MG63 (cell line): Measurements from ENCODE around the gene GABRR2. TPM values are rescaled to one million over a fixed set of nuclear protein-coding genes. Genes with fewer than 3 reads are reported as not detected.
A peak's percentile ranks its signal among the peaks of the same experiment; 100 is the strongest.

Source experiments
- DNase-seq: peaks from one replicate; pipeline ENCODE4 v3.0.0-alpha.2; 2020
- H3K27me3 ChIP-seq: fragments of 250-450 bp; sonication (Bioruptor Pico); 2 replicates; pipeline ENCODE4 v1.5.1; 2020; ENCODE audit warnings: mild to moderate bottlenecking, moderate library complexity
- H3K36me3 ChIP-seq: fragments of 250-450 bp; sonication (Bioruptor Pico); 2 replicates; pipeline ENCODE4 v1.5.1; 2020; ENCODE audit warnings: mild to moderate bottlenecking, moderate library complexity
- H3K4me3 ChIP-seq: fragments of 250-450 bp; sonication (Bioruptor Pico); 2 replicates; pipeline ENCODE4 v1.5.1; 2020; ENCODE audit warnings: mild to moderate bottlenecking, moderate library complexity
- H3K9me3 ChIP-seq: fragments of 250-450 bp; sonication (Bioruptor Pico); 2 replicates; pipeline ENCODE4 v1.5.1; 2020; ENCODE audit warnings: mild to moderate bottlenecking, moderate library complexity
- total RNA-seq: library from RNA; depleted of rRNA; stranded (reverse); fragments of >200 nt; shearing (Covaris generic); gene quantifications from 2 replicates; pipeline ENCODE4 v1.2.3, GENCODE V29; 2014; ENCODE audit warnings: low replicate concordance

The GABRR2 gene
- total RNA-seq, 1 experiment from 2014 or later: not detected

DNA sequence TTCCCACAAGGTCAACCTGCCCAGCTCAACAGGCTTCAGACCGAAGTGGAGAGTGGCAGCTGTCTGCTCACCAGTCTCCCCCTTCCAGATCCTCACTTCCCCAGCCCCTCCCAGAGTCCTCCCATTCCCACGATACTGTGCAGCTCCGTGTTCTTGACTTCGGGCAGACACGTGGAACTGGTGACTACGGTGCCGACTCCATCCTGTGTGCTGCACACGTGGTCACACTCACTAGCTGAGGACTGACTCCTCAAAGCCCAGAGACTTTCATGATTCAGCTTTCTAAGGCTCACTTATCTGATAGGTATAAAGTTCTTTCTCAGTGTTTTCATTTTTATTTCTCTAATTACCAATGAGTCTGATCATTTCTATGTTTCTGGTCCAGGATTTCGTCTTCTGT lies 32.4 kb downstream of the GABRR2 start:
- H3K4me3 ChIP-seq: no peak overlapping the region

DNA sequence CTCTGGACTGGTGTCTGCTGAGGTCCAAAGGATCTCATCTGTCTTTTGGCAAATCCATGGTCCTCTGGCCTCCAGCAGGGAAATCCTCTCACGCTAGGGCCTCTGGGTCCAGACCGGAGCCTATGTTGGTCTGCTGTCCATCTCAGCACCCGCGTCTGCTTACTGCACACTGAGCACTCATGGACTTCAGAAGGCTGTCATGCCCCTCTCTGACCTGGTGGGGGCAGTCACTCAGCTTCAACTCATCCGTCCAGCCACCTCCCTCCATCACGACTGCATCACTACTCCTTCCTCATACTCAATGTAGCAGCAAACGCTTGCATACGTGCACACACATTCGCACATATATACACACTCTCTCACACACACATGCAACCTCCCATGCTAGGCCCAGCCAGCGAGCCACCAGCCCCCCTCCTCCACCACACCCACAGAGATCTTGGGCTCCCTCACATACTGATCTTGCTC lies 33.3 kb downstream of the GABRR2 start:
- H3K4me3 ChIP-seq: no peak overlapping the region
- no peaks in the 10 kb centered on the region for H3K9me3 ChIP-seq
- H3K27me3 ChIP-seq: no peaks in the 10 kb centered on the region
- H3K36me3 ChIP-seq: no peaks in the 10 kb centered on the region
- peak; percentile 21 for DNase-seq

More for the DNA sequence above, 32.4 kb downstream of the GABRR2 start:
- H3K27me3 ChIP-seq: no peaks in the 10 kb centered on the region
- H3K9me3 ChIP-seq: no peaks in the 10 kb centered on the region
- no peak for DNase-seq
- no peaks in the 10 kb centered on the region for H3K36me3 ChIP-seq

DNA sequence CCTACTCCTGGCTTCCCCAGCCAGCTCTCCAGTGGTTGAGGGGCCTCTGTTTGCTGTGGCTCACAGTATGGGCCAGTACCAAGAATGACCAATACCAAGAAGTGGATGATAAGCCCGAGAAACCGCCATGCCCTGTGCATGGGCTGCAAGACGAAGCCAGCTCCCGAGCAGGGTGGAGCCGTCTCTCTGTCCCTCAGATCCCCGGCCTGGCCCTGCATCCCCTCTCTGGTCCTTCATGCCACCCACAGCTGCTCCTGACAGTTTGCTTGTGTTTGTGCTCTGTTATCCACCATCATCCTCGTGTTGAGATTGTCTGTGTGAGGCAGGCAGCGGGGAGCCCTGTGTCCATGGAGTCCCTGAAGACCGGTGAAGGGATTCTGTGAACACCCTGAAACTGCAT lies 36.1 kb downstream of the GABRR2 start:
- no peak for DNase-seq
- Histone ChIP-seq H3K27me3 (no peaks in the 10 kb centered on the region), H3K9me3 (no peaks in the 10 kb centered on the region), H3K36me3 (no peaks in the 10 kb centered on the region), H3K4me3 (no peak overlapping the region)

DNA sequence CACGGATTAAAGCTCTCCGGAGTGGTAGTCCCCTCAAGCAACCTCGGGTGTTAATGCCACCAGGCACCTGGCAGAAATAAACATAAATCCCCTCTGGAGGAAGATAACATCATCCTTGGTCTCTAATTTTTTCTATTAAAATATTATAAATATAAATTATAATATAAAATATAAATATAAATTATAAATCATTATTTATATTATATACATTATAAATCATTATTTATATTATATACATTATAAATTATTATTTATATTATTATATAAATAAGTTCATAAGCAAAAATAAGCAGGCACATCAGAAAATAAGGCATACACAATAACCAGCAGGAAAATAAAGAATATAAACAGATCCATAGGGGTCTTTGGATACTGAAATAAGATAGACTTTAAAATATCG lies 39.2 kb downstream of the GABRR2 start:
- Histone ChIP-seq H3K4me3 (no peak overlapping the region), H3K9me3 (no peaks in the 10 kb centered on the region), H3K27me3 (no peaks in the 10 kb centered on the region), H3K36me3 (no peaks in the 10 kb centered on the region)
- DNase-seq: no peak

DNA sequence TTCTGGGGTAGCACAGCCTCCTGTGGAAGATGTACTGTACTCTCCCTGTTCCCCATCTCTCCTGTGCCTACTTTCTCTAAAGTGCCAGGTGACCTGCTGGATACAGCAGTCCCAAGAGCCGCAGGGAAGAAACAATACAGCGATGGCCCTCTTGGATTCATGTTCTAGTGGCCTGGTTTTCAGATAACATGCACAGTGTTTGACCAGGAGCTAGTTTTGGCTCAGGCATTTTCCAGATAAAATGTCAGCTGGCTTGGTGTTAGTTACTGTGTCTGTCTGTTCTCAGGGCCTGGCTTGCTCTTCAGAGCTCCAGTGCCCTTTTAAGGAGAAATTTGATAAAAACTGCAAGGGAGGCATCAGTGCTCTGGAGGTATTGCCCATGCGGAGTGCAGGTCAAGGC lies 41.3 kb downstream of the GABRR2 start:
- Histone ChIP-seq H3K27me3 (no peaks in the 10 kb centered on the region), H3K36me3 (no peaks in the 10 kb centered on the region), H3K9me3 (no peaks in the 10 kb centered on the region), H3K4me3 (no peak overlapping the region)
- DNase-seq: no peak

DNA sequence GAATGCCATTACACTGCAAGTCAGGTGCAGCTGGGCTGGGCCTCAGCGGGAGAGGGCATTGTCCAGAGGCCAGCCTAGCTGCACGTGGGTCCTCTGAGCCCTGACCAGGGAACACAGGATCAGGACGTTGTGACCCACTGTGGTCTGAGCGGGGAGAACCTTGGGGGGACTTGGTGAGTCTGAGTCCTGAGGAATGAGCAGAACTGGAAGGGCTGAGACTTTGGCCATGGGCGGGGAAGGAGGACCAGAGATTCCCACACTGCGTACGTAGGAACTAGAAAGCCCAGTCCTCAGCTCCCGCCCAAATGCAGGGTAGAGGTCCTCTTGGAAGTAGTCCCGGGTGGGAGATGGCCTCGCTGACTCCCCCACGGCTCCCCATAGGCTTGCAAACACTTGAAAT lies 42.5 kb downstream of the GABRR2 start:
- H3K36me3 ChIP-seq: no peaks in the 10 kb centered on the region
- H3K27me3 ChIP-seq: no peaks in the 10 kb centered on the region
- H3K9me3 ChIP-seq: no peaks in the 10 kb centered on the region
- no peak for DNase-seq
- H3K4me3 ChIP-seq: no peak overlapping the region

DNA sequence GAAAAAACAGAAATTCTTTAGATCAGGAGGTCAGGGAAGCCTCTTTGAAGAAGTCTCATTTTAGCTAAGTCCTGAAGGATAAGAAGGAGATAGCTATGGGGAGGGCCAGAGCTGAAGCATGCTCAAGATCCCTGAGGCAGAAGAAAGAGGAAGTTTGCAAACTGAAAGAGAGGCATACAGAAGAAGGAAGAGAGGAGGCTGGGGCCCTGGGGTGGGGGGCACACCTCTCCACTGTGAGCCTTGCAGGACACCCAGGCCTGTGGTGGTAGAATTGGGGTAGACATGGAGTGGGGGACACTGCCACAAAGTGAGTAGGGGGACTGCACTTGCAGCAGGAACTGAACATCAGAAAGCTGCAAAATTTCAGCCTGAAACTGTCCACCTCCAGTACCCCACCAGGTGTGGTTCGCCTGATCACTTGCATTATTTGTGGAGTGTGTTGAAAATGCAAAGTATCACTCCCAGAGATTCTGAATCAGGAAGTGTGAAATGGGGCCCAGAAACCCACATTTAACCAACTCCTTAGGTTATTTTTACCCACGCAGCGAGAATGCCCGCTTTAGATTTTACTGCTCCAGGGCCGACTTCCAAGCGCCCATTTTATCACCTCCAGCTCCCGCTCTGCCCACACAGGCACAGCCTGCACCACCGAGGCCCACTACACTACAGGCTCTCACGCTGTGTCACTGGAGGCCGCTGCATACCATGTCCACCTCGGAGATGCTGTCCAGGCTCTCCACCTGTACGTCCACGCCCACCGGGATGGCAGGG lies 44.0 kb downstream of the GABRR2 start:
- no peaks in the 10 kb centered on the region for H3K27me3 ChIP-seq
- no peak for DNase-seq
- no peaks in the 10 kb centered on the region for H3K36me3 ChIP-seq
- no peak overlapping the region for H3K4me3 ChIP-seq
- H3K9me3 ChIP-seq: no peaks in the 10 kb centered on the region

DNA sequence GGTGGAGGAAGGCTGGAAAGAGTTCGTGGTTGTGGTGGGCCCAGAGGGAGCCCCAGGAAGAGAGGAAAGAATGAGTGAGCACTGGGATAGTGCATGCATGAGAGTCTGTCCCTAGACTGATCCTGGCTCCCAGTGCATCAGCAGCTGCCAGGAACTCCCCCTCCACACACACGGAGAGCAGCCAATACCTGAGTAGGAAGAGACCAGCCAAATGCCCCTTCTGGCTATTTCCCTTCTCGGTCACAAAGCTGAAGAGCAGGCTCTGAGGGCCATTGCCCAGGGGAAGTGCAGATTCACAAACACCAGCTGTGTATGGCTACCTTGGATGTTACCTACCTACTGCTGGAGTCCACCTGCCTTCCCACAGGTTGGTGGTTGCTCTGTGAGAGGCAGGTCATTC lies 45.1 kb downstream of the GABRR2 start:
- Histone ChIP-seq H3K36me3 (no peaks in the 10 kb centered on the region), H3K9me3 (no peaks in the 10 kb centered on the region), H3K27me3 (no peaks in the 10 kb centered on the region), H3K4me3 (no peak overlapping the region)
- no peak for DNase-seq

DNA sequence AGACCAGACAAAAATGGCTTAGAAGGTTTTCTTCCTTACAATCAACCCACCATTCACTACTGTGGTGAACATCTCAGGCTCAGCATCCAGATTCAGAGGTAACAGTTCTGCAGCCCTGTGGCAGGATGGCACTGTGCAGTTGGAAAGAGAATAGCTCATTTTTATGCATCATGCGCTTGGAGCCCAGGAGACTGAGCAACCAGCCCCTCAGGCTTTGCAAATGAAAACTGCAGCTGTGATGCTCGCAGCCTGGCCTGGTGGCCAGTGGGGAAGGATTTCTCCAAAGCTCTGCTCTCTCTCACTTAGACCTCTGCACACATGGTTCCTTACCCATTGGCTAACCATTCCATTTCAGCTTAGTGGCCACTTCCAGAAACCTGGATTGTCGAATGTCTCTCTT lies 45.8 kb downstream of the GABRR2 start:
- H3K4me3 ChIP-seq: no peak overlapping the region
- H3K36me3 ChIP-seq: no peaks in the 10 kb centered on the region
- no peaks in the 10 kb centered on the region for H3K27me3 ChIP-seq
- H3K9me3 ChIP-seq: no peaks in the 10 kb centered on the region
- no peak for DNase-seq

DNA sequence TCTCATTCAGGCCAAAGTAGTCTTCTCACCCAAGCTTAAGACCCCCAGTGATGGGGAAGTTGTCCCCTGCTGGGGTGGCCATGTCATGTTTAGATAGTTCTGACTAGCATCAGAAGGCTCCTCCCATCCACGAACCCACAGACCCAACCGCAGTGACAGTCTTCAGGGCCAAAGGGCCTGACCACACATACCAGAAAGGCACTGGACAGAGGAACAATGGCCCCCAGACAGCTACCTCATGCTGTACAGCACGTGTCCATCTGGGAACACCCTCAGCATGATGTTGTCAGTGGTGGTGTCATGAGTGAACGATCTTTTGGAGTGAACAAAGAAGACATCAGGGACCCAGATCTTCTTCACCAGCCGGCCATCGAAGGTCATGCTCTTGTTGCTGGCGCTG lies 46.3 kb downstream of the GABRR2 start:
- no peaks in the 10 kb centered on the region for H3K9me3 ChIP-seq

DNA sequence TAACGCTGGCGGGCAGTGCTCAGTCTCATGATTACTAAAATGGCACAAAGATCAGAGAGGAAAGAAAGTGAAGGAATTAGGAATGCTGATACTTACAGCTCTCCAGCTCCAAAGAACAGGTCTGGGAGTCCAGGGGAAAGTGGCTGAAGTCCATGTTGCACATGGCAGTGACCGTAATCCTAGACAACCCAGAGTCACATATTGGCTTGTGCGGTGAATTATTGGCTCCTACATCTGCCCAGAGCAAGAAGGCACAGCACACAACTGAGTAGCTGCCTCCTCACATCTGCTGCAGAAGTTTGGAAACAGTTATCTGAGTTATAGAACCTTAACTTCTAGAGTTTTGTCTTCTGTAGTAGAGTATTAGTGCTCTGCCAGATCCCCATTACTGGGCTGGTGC lies 47.2 kb downstream of the GABRR2 start:
- H3K9me3 ChIP-seq: no peaks in the 10 kb centered on the region
- no peaks in the 10 kb centered on the region for H3K36me3 ChIP-seq
- H3K4me3 ChIP-seq: no peak overlapping the region
- no peaks in the 10 kb centered on the region for H3K27me3 ChIP-seq
- no peak for DNase-seq

More for the DNA sequence above, 46.3 kb downstream of the GABRR2 start:
- Histone ChIP-seq H3K36me3 (no peaks in the 10 kb centered on the region), H3K27me3 (no peaks in the 10 kb centered on the region), H3K4me3 (no peak overlapping the region)
- no peak for DNase-seq

DNA sequence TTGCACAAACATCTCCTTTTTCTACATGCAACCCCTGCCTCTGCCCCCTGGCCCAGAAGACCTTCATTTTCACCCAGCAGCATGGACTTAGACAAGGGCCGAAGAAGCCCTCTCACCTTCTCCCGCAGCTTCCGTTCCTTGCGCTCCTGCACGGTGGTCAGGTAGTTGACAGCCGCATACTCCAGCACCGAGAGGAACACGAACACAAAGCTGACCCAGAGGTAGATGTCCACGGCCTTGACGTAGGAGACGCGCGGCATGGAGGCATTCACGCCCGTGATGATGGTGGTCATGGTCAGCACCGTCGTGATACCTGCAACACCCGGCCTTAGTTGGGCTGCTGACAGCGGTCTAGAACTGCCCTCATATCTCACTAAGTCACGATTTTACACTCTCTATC lies 50.8 kb downstream of the GABRR2 start:
- Histone ChIP-seq H3K4me3 (no peak overlapping the region), H3K27me3 (no peaks in the 10 kb centered on the region), H3K9me3 (no peaks in the 10 kb centered on the region), H3K36me3 (no peaks in the 10 kb centered on the region)
- no peak for DNase-seq

DNA sequence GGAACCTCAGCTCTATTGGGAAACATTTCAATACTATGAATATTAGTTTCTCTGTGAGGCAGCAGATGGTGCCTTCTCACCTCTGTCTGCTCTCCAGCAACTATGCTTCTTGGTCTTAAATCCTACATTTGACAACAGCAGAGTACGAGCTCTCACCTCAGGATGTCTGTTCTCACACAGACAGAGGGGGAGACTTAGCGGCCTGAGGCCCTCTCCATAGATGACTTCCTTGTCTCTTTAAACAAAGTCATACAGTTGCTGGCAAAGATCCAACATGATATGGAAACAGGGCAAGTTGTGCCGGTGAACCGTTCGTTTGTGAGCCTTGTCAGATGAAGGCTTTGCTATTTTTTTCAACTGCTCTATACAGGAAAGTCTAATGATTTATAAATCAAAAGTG lies 54.3 kb downstream of the GABRR2 start:
- H3K4me3 ChIP-seq: no peak overlapping the region
- H3K27me3 ChIP-seq: no peaks in the 10 kb centered on the region
- no peaks in the 10 kb centered on the region for H3K9me3 ChIP-seq
- no peaks in the 10 kb centered on the region for H3K36me3 ChIP-seq
- DNase-seq: no peak

DNA sequence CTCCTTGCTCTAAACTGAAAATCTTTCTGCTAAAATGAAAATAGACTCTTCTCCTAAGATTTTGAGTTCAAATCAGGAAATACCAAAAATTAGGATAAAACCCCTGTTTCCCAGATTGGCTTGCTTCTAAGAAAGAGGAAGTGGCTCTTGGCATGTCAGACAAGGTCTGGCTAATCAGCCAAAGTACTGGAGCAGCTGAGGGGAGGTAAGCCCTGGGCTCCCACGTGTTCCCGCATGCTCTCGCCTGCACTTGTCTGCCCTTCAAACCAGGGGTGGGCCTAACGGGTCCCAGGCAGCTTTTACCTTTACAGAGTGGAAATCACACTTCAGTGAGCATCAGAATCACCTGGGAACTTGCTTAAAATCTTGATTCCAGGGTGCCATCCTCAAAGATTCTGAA lies 54.8 kb downstream of the GABRR2 start:
- no peak overlapping the region for H3K4me3 ChIP-seq

DNA sequence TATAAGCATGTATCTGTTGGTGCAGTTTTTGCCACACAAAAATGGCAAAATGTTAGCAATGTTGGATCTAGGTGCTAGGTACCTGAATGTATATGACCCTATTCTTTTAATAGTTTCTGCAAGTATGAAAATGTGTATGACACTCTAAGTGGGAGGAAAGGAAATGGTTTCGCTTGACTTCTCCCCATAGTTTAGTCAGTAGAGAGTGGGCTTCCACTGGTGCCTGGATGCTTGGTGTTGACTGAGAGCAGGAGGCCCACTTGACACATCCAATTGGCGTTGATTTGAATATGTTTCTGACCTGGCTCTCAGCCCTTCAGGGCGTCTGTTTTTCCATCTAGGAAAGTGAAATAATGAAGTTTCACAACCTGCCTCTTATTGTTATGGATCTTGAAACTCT lies 56.2 kb downstream of the GABRR2 start:
- Histone ChIP-seq H3K27me3 (no peaks in the 10 kb centered on the region), H3K4me3 (no peak overlapping the region), H3K9me3 (no peaks in the 10 kb centered on the region), H3K36me3 (no peaks in the 10 kb centered on the region)
- DNase-seq: no peak

More for the DNA sequence above, 54.8 kb downstream of the GABRR2 start:
- H3K36me3 ChIP-seq: no peaks in the 10 kb centered on the region
- no peak for DNase-seq
- H3K27me3 ChIP-seq: no peaks in the 10 kb centered on the region
- H3K9me3 ChIP-seq: no peaks in the 10 kb centered on the region

DNA sequence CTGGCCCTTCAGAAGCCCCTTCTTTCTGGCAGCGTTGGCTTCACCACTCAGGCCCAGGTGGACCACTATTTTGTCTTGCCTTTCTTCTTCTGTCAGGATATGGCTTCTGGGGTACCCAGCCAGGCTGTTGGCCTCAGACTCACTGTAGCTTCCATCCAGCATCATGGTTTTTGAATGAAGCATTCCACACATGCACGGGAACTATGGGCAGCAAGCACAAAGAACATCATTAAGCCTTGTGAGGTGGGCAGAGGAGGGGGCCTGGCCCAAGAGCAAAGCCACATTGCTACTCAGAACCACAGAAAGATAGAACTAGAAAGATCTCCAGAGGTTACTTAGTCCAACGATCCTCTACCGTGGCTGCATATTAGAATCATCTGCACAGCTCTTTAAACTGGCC lies 57.3 kb downstream of the GABRR2 start:
- Histone ChIP-seq H3K9me3 (no peaks in the 10 kb centered on the region), H3K4me3 (no peak overlapping the region), H3K36me3 (no peaks in the 10 kb centered on the region), H3K27me3 (no peaks in the 10 kb centered on the region)
- no peak for DNase-seq

DNA sequence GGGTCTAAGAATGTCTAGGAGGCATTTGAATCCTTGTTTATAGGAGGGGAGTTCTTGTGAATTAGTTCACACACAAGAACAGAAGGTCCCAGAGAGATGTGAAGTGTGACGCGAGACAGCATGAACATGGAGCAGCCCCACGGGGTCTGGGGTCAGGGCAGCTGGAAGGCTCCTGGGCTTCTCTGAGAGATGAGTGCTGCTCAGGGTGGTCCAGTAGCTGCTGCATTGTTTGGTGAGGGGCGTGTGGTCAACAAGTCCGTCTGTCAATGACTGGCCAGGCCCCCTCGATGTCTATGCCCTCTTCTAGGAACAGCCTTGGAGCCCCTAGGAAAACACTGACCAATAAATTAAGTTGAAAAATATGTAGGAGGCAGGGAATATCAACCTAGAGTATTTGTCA lies 57.8 kb downstream of the GABRR2 start:
- no peak overlapping the region for H3K4me3 ChIP-seq
- no peak for DNase-seq
- H3K27me3 ChIP-seq: no peaks in the 10 kb centered on the region
- H3K36me3 ChIP-seq: no peaks in the 10 kb centered on the region
- no peaks in the 10 kb centered on the region for H3K9me3 ChIP-seq

DNA sequence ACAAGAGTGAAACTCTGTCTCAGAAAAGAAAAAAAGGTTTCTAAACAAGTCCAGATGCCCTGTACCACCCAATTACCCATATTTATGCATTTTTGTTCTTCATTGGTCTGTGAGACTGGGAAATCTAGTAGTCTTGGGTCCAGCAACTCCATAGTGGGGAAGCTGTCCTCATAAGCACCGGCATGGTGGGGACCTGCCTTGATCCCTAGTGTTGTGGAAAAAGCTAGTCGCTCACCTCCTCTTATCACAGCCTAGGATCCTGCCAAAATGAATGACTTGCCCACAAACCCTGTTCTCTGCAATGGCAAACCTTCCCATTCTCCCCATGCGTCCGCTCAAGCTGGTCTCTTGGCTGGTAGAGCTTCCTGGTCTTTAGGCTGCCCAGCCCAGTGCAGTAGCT lies 59.7 kb downstream of the GABRR2 start:
- Histone ChIP-seq H3K36me3 (no peaks in the 10 kb centered on the region), H3K27me3 (no peaks in the 10 kb centered on the region), H3K4me3 (no peak overlapping the region), H3K9me3 (no peaks in the 10 kb centered on the region)
- no peak for DNase-seq
